ENCODE data around the gene GAS7.

Gene GAS7

DNA sequence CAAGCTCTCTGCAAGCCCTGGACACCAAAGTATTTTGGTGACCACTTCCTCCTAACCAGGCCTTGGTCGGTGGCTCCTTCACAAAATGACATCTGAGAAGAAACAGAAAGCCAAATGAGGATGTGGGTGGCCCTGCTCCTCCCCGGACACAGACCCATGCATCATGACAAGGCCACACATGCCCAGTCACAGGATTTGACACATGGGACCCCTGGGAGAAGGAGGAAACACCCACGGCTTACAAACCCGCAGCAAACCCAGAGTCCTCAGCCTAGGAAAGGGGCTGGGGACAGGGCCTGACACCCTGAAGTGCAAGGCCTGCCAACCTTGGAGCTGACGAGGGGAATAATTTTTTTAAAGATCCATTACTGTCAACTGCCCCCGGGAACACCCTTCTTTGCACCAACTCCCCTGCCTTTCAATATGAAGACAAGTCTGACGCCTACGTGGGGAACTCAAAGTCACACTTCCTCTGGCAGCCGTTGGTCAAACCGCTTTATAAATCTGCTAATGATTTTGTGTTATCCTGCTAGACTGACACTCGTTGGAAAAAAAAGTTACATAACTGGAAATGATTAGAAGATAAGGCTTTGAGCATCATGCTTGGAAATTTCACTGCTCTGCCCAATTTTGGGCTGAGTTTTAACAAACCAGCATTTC lies 41.3 kb downstream of the GAS7 start:
- Histone ChIP-seq H3K4me3 (replicated peaks; ENCODE audit: insufficient read depth, low read length) (no peak overlapping the region), H3K27ac (replicated peaks) (peak overlapping the region; percentile 82), H3K27me3 (ENCODE audit: insufficient read depth, poor library complexity, severe bottlenecking) (no peaks in the 10 kb centered on the region)
- TF ChIP-seq REST (IDR thresholded peaks at IDR 0.05; ENCODE audit: insufficient replicate concordance, low read depth), result no peak
- 0 out of 2 replicates have a peak, but pooled peaks have one; percentile 31 for TF ChIP-seq POLR2AphosphoS5 (IDR thresholded peaks at IDR 0.05; ENCODE audit: low read depth)
- TF ChIP-seq SPI1 (IDR thresholded peaks at IDR 0.05; ENCODE audit: borderline replicate concordance, low read depth), result peak; percentile 77
- peak; percentile 70 to 84 for DNase-seq (ENCODE audit: low read depth in 1 of 2, low spot score in 1 of 2)

GRCh38 chr17:10156599-10156947 lies 41.8 kb downstream of the GAS7 start:
- TF ChIP-seq GABPA (IDR thresholded peaks at IDR 0.05; ENCODE audit: low read depth) (no peak), POLR2AphosphoS5 (IDR thresholded peaks at IDR 0.05; ENCODE audit: low read depth) (no peak), REST (IDR thresholded peaks at IDR 0.05; ENCODE audit: insufficient replicate concordance, low read depth) (no peak), SPI1 (IDR thresholded peaks at IDR 0.05; ENCODE audit: borderline replicate concordance, low read depth) (no peak)
- TF ChIP-seq, protein P1, sequence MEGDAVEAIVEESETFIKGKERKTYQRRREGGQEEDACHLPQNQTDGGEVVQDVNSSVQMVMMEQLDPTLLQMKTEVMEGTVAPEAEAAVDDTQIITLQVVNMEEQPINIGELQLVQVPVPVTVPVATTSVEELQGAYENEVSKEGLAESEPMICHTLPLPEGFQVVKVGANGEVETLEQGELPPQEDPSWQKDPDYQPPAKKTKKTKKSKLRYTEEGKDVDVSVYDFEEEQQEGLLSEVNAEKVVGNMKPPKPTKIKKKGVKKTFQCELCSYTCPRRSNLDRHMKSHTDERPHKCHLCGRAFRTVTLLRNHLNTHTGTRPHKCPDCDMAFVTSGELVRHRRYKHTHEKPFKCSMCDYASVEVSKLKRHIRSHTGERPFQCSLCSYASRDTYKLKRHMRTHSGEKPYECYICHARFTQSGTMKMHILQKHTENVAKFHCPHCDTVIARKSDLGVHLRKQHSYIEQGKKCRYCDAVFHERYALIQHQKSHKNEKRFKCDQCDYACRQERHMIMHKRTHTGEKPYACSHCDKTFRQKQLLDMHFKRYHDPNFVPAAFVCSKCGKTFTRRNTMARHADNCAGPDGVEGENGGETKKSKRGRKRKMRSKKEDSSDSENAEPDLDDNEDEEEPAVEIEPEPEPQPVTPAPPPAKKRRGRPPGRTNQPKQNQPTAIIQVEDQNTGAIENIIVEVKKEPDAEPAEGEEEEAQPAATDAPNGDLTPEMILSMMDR (IDR thresholded peaks at IDR 0.05; ENCODE audit: insufficient read depth, low read length), result no peak

GRCh38 chr17:10156077-10156435 lies 42.4 kb downstream of the GAS7 start:
- Histone ChIP-seq H3K27me3 (ENCODE audit: insufficient read depth, poor library complexity, severe bottlenecking) (no peaks in the 10 kb centered on the region), H3K4me3 (replicated peaks; ENCODE audit: insufficient read depth, low read length) (no peak overlapping the region), H3K27ac (replicated peaks) (peak overlapping the region; percentile 82)
- TF ChIP-seq POLR2AphosphoS5 (IDR thresholded peaks at IDR 0.05; ENCODE audit: low read depth) (no peak), SPI1 (IDR thresholded peaks at IDR 0.05; ENCODE audit: borderline replicate concordance, low read depth) (no peak), GABPA (IDR thresholded peaks at IDR 0.05; ENCODE audit: low read depth) (no peak), REST (IDR thresholded peaks at IDR 0.05; ENCODE audit: insufficient replicate concordance, low read depth) (no peak)
- TF ChIP-seq, protein P1 (IDR thresholded peaks at IDR 0.05; ENCODE audit: insufficient read depth, low read length), result no peak
- no peak for DNase-seq (ENCODE audit: low read depth in 1 of 2, low spot score in 1 of 2)

More at GRCh38 chr17:10156599-10156947, 41.8 kb downstream of the GAS7 start:
- Histone ChIP-seq H3K27me3 (ENCODE audit: insufficient read depth, poor library complexity, severe bottlenecking) (no peaks in the 10 kb centered on the region), H3K27ac (replicated peaks) (peak overlapping the region; percentile 82), H3K4me3 (replicated peaks; ENCODE audit: insufficient read depth, low read length) (no peak overlapping the region)
- no peak for DNase-seq (ENCODE audit: low read depth in 1 of 2, low spot score in 1 of 2)
